B cell (primary cell): Measurements from ENCODE around the gene TES. TPM values are rescaled to one million over a fixed set of nuclear protein-coding genes. Genes with fewer than 3 reads are reported as not detected.

Source experiments
- ATAC-seq: fragments of 200-7000 bp; cut with Tn5 transposase; one replicate; pipeline ENCODE4 v1.10.0; 2021; ENCODE audit warnings: low read depth, mild to moderate bottlenecking, moderate number of reproducible peaks, moderate library complexity
- CTCF ChIA-PET: fragments of 350-600 bp; sonication (Branson Sonifier 250); formaldehyde crosslinking; loops from one replicate; lab custom pipeline; 2021; ENCODE audit warnings: antibody characterized with exemption, inconsistent platforms; lab: Charles Lee
- POLR2A ChIA-PET: fragments of 350-600 bp; sonication (Branson Sonifier 250); formaldehyde crosslinking; loops from one replicate; lab custom pipeline; 2021; ENCODE audit warnings: antibody characterized with exemption; lab: Charles Lee
- DNase-seq: peaks from one replicate; pipeline ENCODE4 v3.0.0; 2013
- H2AFZ ChIP-seq: 2 replicates; pipeline ENCODE4 v1.6.1; 2012; ENCODE audit warnings: mild to moderate bottlenecking, low read depth, low read length; ENCODE audit not compliant: insufficient read depth, poor library complexity, severe bottlenecking
- H3K27ac ChIP-seq, 2 donors: 1 replicate in 1 of 2; 2 replicates in 1 of 2; pipeline ENCODE4 v1.5.1; 2012 to 2013; ENCODE audit warnings: low read length in 2 of 2, mild to moderate bottlenecking in 2 of 2, moderate library complexity in 1 of 2
- H3K27me3 ChIP-seq, 4 experiments: fragments of 200-600 bp in 1 of 4; sonication (generic) in 1 of 4; replicated peaks in 1 of 4; 1 replicate in 2 of 4; 2 replicates in 2 of 4; pipeline versions ENCODE4 v1.6.1 to v1.7.0; 2013 to 2016; ENCODE audit warnings: low read length in 3 of 4, mild to moderate bottlenecking in 2 of 4, mixed read lengths in 1 of 4, moderate library complexity in 1 of 4; ENCODE audit not compliant: insufficient read depth in 4 of 4, control insufficient read depth in 3 of 4; ENCODE audit errors: control extremely low read depth in 1 of 4
- H3K36me3 ChIP-seq, 2 experiments: replicated peaks in 1 of 2; 1 replicate in 1 of 2; 2 replicates in 1 of 2; pipeline versions ENCODE4 v1.6.1 to v1.7.1; 2013; ENCODE audit warnings: low read length in 1 of 2; ENCODE audit not compliant: insufficient read depth in 2 of 2, control insufficient read depth in 1 of 2; ENCODE audit errors: control extremely low read depth in 1 of 2, extremely low read depth in 1 of 2
- H3K4me1 ChIP-seq, 2 donors: fragments of 200-600 bp in 1 of 2; sonication (generic) in 1 of 2; 1 replicate in 1 of 2; 2 replicates in 1 of 2; pipeline versions ENCODE4 v1.5.1 to v1.6.1; 2013 to 2017; ENCODE audit warnings: low read length in 2 of 2; ENCODE audit not compliant: control insufficient read depth in 2 of 2, insufficient read depth in 2 of 2
- H3K4me2 ChIP-seq: replicated peaks from 2 replicates; pipeline ENCODE3; 2012; ENCODE audit warnings: mild to moderate bottlenecking, low read depth, low read length; ENCODE audit not compliant: poor library complexity, severe bottlenecking
- H3K4me3 ChIP-seq, 5 experiments: fragments of 200-600 bp in 1 of 5; sonication (generic) in 1 of 5; 1 replicate in 3 of 5; 2 replicates in 2 of 5; pipeline versions ENCODE4 v1.5.1 to v1.7.0; 2011 to 2016; ENCODE audit warnings: low read length in 4 of 5, mild to moderate bottlenecking in 4 of 5, low read depth in 2 of 5, control low read depth in 1 of 5, moderate library complexity in 1 of 5; ENCODE audit not compliant: insufficient read depth in 1 of 5; ENCODE audit errors: control extremely low read depth in 1 of 5, extremely low read depth in 1 of 5
- H3K79me2 ChIP-seq: fragments of 200-600 bp; sonication (generic); one replicate; pipeline ENCODE4 v1.6.0; 2016; ENCODE audit warnings: low read length; ENCODE audit not compliant: control insufficient read depth, insufficient read depth
- H3K9ac ChIP-seq: fragments of 200-600 bp; sonication (generic); 2 replicates; pipeline ENCODE4 v1.6.1; 2017; ENCODE audit warnings: mild to moderate bottlenecking, low read length, moderate library complexity
- H3K9me3 ChIP-seq, 3 donors: one replicate each; pipeline versions ENCODE4 v1.6.1 to v1.7.1; 2013; ENCODE audit warnings: low read length in 2 of 3; ENCODE audit not compliant: control insufficient read depth in 2 of 3, insufficient read depth in 1 of 3; ENCODE audit errors: control extremely low read depth in 1 of 3
- H4K20me1 ChIP-seq: 2 replicates; pipeline ENCODE4 v1.6.0; 2012; ENCODE audit warnings: mild to moderate bottlenecking, low read length; ENCODE audit not compliant: insufficient read depth, control insufficient read depth, poor library complexity, severe bottlenecking
- H3K27ac Mint-ChIP-seq: one replicate; pipeline ENCODE4 v1.8.0; 2021; ENCODE audit warnings: mixed read lengths
- H3K27me3 Mint-ChIP-seq: one replicate; pipeline ENCODE4 v1.8.0; 2021; ENCODE audit warnings: mixed read lengths
- H3K4me1 Mint-ChIP-seq: one replicate; pipeline ENCODE4 v1.8.0; 2021; ENCODE audit warnings: mixed read lengths
- H3K4me3 Mint-ChIP-seq: one replicate; pipeline ENCODE4 v1.8.0; 2021; ENCODE audit warnings: mixed read lengths
- H3K9me3 Mint-ChIP-seq: one replicate; pipeline ENCODE4 v1.8.0; 2022; ENCODE audit warnings: mixed read lengths; ENCODE audit not compliant: insufficient read depth
- CTCF ChIP-seq: fragments of 200-600 bp; IDR thresholded peaks from one replicate; pipeline ENCODE4 v1.8.0; 2022; ENCODE audit warnings: antibody characterized with exemption, mild to moderate bottlenecking
- EZH2 ChIP-seq: IDR thresholded peaks from 2 replicates; pipeline ENCODE4 v1.6.1; 2012; ENCODE audit warnings: borderline replicate concordance, low read depth, mild to moderate bottlenecking, moderate library complexity, low read length; ENCODE audit not compliant: insufficient read depth, poor library complexity, severe bottlenecking
- WGBS: methylation state at CpG from one replicate; pipeline ENCODE4 v1.1.5; 2013; ENCODE audit warnings: missing lambda C conversion rate; ENCODE audit not compliant: insufficient coverage; 5-methylcytosine and 5-hydroxymethylcytosine counted together
- intact Hi-C: fragments of 100-400 bp; cut with micrococcal nuclease; formaldehyde crosslinking; loops from one replicate; pipeline ENCODE4 v1.10.0; 2022
- polyA plus RNA-seq: library from polyadenylated mRNA; depleted of rRNA; stranded (reverse); fragments of >200 nt; gene quantifications from 2 replicates; pipeline ENCODE4 v1.2.3, GENCODE V29; 2012
- total RNA-seq, 2 donors: library from RNA; stranded (reverse); fragments of 120-200 nt in 1 of 2; gene quantifications; 1 replicate in 1 of 2; 2 replicates in 1 of 2; pipeline versions ENCODE4 v1.2.3 to v1.2.4, GENCODE V29; 2013 to 2022

Gene TES
- total and polyA plus RNA-seq, 2 donors (not counting 1 experiment from before 2014, with no cell fraction given): 55.3 to 62.5 TPM

DNA sequence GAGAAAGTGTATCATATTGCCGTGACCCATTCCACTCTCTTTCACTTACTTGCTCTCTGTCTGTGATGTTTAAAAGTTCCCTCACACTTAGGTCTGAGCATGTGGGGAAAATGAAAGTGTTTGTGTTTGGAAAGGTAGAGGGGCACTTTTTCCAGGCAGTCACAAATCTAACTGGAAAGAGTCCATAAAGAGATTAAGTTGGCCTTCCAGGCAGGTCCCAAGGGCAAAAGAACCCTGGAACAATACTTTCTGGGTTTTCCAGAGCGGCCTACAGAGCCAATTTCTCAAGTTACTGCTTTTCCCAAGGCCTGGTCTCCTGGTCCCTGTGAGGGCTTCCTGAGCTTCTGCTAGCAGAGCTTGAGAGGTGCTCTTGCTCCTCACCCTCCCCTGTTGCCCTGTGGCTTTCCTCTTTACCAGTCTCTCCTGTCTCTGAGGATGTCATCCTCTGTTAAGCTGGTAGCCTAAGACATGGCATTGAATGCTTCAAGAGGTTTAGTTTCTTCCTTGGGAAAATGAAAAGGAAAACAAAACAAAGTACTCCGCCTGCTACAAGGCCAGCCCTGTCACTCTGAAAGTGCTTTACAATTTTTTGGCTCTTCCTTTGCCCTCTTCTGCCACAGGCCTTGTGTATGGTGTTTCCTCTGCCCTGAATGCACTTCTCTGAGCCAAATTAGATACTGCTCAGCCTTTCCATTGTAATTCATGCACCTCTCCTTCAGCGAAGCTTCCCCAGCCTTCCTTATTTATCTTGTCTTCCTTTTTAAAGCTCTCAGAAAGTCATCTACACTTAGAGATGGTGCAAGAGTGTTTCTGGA, 20.1 kb downstream of the TES start:
- H3K4me2 ChIP-seq: peak overlapping the region; percentile 17
- no peaks in the 10 kb centered on the region for H3K9me3 Mint-ChIP-seq
- ATAC-seq (no peak), DNase-seq (no peak)
- peaks cover 56% of the 10 kb centered on the region for H4K20me1 ChIP-seq
- no peaks in the 10 kb centered on the region for H3K9me3 ChIP-seq
- no peak overlapping the region for H3K9ac ChIP-seq
- H3K27me3 Mint-ChIP-seq: no peaks in the 10 kb centered on the region
- peak overlapping the region in 1 of 2 donors; percentile 34 for H3K27ac ChIP-seq
- H3K27me3 ChIP-seq: no peaks in the 10 kb centered on the region
- peak overlapping the region; percentile 9 for H3K4me3 Mint-ChIP-seq
- intact Hi-C loops: loop anchor here (2.0 kb wide), 1 partner anchor 20 kb away; the partner anchor contains the start of gene TES
- H2AFZ ChIP-seq: no peak overlapping the region
- no peaks in the 10 kb centered on the region for H3K36me3 ChIP-seq
- WGBS: 100% methylated on average over 2 of the region's 4 CpGs
- H3K4me1 ChIP-seq: peaks cover 24 to 26% of the 10 kb centered on the region in 2 donors
- peaks cover 66% of the 10 kb centered on the region for H3K79me2 ChIP-seq
- TF ChIP-seq EZH2 (no peak), CTCF (no peak)
- POLR2A ChIA-PET: no interaction called here
- peak overlapping the region; percentile 70 for H3K27ac Mint-ChIP-seq
- H3K4me3 ChIP-seq: no peak overlapping the region
- CTCF ChIA-PET: interaction anchor here (0.7 to 10.5 kb wide), 10 partner anchors 9 to 361 kb away, joined by 3 to 497 read pairs (median 4); no protein-coding TSS in a partner anchor
- H3K4me1 Mint-ChIP-seq: peaks cover 61% of the 10 kb centered on the region

DNA sequence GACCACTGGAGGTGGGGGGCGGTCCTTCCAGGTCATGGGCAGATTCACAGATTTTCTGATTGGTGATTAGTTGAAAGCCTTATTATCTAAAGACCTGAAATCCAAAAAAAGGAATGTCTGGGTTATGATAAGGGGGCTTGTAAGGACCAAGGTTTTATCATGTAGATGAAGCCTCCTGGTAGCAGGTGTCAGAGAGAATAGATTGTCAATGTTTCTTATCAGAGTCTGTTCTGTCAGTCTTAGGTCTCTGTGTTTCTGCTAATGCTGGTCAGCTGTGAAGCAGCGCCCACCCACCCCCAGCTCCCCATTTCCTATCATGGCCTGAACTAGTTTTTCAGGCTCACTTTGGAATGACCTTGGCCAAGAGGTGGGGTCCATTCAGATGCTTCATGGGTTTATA, 21.2 kb downstream of the TES start:
- peaks cover 52% of the 10 kb centered on the region for H4K20me1 ChIP-seq
- H3K4me2 ChIP-seq: no peak overlapping the region
- WGBS: no CpG with 5 or more reads among the region's 2 CpGs
- ChIA-PET POLR2A (no interaction called here), CTCF (interaction anchor here (0.8 to 10.5 kb wide), 8 partner anchors 8 to 295 kb away, joined by 3 to 497 read pairs (median 5); partner anchors contain the start of gene TES)
- ATAC-seq: no peak
- H3K36me3 ChIP-seq: peaks cover 0 to 5% of the 10 kb centered on the region in 2 experiments
- peak overlapping the region; percentile 34 for H3K27ac Mint-ChIP-seq
- H3K9me3 ChIP-seq: no peaks in the 10 kb centered on the region
- no peak overlapping the region for H3K9ac ChIP-seq
- DNase-seq: no peak
- intact Hi-C loops: loop anchor here (2.0 kb wide), 1 partner anchor 21 kb away; the partner anchor contains the start of gene TES
- TF ChIP-seq EZH2 (no peak), CTCF (no peak)
- peak overlapping the region in 1 of 2 donors; percentile 26 for H3K27ac ChIP-seq
- H3K9me3 Mint-ChIP-seq: no peaks in the 10 kb centered on the region
- no peak overlapping the region for H2AFZ ChIP-seq
- H3K4me3 ChIP-seq: no peak overlapping the region
- peaks cover 56% of the 10 kb centered on the region for H3K4me1 Mint-ChIP-seq
- H3K4me1 ChIP-seq: peaks cover 23 to 26% of the 10 kb centered on the region in 2 donors
- no peaks in the 10 kb centered on the region for H3K27me3 Mint-ChIP-seq
- H3K4me3 Mint-ChIP-seq: no peak overlapping the region
- H3K79me2 ChIP-seq: peaks cover 54% of the 10 kb centered on the region
- no peaks in the 10 kb centered on the region for H3K27me3 ChIP-seq
